ENCODE measurements around the gene MS4A10.

- no peak for TF ChIP-seq CTCF (IDR thresholded peaks at IDR 0.05)
- no peak for TF ChIP-seq POLR2A (IDR thresholded peaks at IDR 0.05)
Observed at GRCh38 chr11:60757231-60757800, 27.8 kb upstream of the MS4A10 start.

Data from breast epithelium (tissue), 3 donors.